ENCODE measurements around the gene DPYD. TPM values are rescaled to one million over a fixed set of nuclear protein-coding genes. Genes with fewer than 3 reads are reported as not detected.

The DPYD gene
- total RNA-seq, 2 experiments from 2014 or later = 34.4 to 35.9 TPM

DNA sequence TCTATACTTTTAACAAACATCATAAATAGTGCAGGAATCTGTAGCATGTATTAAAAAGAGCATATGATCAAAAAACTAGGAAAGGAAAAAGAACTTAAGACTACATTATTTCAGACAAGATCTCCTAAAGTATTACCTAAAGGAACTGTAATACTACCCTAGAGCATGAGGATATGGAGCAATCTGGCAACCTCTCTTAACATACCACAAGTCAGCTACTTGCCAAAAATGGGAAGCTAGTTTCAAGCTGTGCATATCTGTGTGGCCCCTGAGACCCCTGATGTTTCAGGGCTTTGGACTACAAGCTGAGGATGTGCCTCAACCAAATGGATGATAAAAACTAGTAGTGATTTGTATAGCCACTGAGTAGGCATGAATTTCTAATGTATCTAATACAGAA is 673.6 kb downstream of the DPYD start:
- peaks cover 12% of the 10 kb centered on the region for H3K36me3 Mint-ChIP-seq (ENCODE audit: low read depth)
- CTCF ChIA-PET = no interaction called here
- no peaks in the 10 kb centered on the region for H3K36me3 ChIP-seq (ENCODE audit: insufficient read depth, low read length)
- no peak for DNase-seq
- H3K27me3 ChIP-seq (ENCODE audit: control insufficient read depth in 1 of 2, insufficient read depth in 2 of 2, low read length in 2 of 2) = no peaks in the 10 kb centered on the region
- no peak overlapping the region for H3K27ac ChIP-seq (ENCODE audit: low read depth in 1 of 2, low read length in 2 of 2)
- intact Hi-C loops (cut with DNase I, micrococcal nuclease) = no loop called here
- H3K27ac Mint-ChIP-seq = no peak overlapping the region
- TF ChIP-seq, protein P1, sequence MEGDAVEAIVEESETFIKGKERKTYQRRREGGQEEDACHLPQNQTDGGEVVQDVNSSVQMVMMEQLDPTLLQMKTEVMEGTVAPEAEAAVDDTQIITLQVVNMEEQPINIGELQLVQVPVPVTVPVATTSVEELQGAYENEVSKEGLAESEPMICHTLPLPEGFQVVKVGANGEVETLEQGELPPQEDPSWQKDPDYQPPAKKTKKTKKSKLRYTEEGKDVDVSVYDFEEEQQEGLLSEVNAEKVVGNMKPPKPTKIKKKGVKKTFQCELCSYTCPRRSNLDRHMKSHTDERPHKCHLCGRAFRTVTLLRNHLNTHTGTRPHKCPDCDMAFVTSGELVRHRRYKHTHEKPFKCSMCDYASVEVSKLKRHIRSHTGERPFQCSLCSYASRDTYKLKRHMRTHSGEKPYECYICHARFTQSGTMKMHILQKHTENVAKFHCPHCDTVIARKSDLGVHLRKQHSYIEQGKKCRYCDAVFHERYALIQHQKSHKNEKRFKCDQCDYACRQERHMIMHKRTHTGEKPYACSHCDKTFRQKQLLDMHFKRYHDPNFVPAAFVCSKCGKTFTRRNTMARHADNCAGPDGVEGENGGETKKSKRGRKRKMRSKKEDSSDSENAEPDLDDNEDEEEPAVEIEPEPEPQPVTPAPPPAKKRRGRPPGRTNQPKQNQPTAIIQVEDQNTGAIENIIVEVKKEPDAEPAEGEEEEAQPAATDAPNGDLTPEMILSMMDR (IDR thresholded peaks at IDR 0.05) = no peak
- POLR2A ChIA-PET = no interaction called here
- H3K27me3 Mint-ChIP-seq = no peaks in the 10 kb centered on the region
- ATAC-seq (ENCODE audit: poor library complexity) = no peak
- H3K9me3 Mint-ChIP-seq = no peaks in the 10 kb centered on the region
- no peak overlapping the region for H3K4me3 ChIP-seq (ENCODE audit: low read length)
- H3K4me1 ChIP-seq (ENCODE audit: insufficient read depth, low read length) = no peaks in the 10 kb centered on the region
- H3K4me3 Mint-ChIP-seq = no peak overlapping the region
- H3K9me3 ChIP-seq (ENCODE audit: control insufficient read depth in 1 of 2, insufficient read depth in 1 of 2, low read length in 2 of 2) = peaks cover 0 to 4% of the 10 kb centered on the region in 2 experiments
- H3K4me1 Mint-ChIP-seq (ENCODE audit: low read depth) = no peaks in the 10 kb centered on the region

- Histone ChIP-seq H3K27me3 (ENCODE audit: control insufficient read depth in 1 of 2, insufficient read depth in 2 of 2, low read length in 2 of 2) (no peaks in the 10 kb centered on the region), H3K4me1 (ENCODE audit: insufficient read depth, low read length) (no peaks in the 10 kb centered on the region), H3K9me3 (ENCODE audit: control insufficient read depth in 1 of 2, insufficient read depth in 1 of 2, low read length in 2 of 2) (peaks cover 0 to 4% of the 10 kb centered on the region in 2 experiments), H3K36me3 (ENCODE audit: insufficient read depth, low read length) (no peaks in the 10 kb centered on the region), H3K27ac (ENCODE audit: low read depth in 1 of 2, low read length in 2 of 2) (no peak overlapping the region), H3K4me3 (ENCODE audit: low read length) (no peak overlapping the region)
- ATAC-seq (ENCODE audit: poor library complexity) (no peak), DNase-seq (no peak)
- Mint-ChIP-seq H3K27ac (no peak overlapping the region), H3K27me3 (no peaks in the 10 kb centered on the region), H3K4me3 (no peak overlapping the region), H3K36me3 (ENCODE audit: low read depth) (peaks cover 9% of the 10 kb centered on the region), H3K9me3 (no peaks in the 10 kb centered on the region), H3K4me1 (ENCODE audit: low read depth) (no peaks in the 10 kb centered on the region)
- ChIA-PET CTCF (no interaction called here), POLR2A (no interaction called here)
- intact Hi-C loops (cut with DNase I, micrococcal nuclease) = no loop called here
- TF ChIP-seq, protein P1 (IDR thresholded peaks at IDR 0.05) = no peak
Measured at GRCh38 chr1:97245682-97246081, 675.2 kb downstream of the DPYD start.

GRCh38 chr1:97245026-97245425 is 675.8 kb downstream of the DPYD start:
- Histone ChIP-seq H3K4me1 (ENCODE audit: insufficient read depth, low read length) (no peaks in the 10 kb centered on the region), H3K9me3 (ENCODE audit: control insufficient read depth in 1 of 2, insufficient read depth in 1 of 2, low read length in 2 of 2) (peaks cover 0 to 4% of the 10 kb centered on the region in 2 experiments), H3K27ac (ENCODE audit: low read depth in 1 of 2, low read length in 2 of 2) (no peak overlapping the region), H3K36me3 (ENCODE audit: insufficient read depth, low read length) (no peaks in the 10 kb centered on the region), H3K4me3 (ENCODE audit: low read length) (no peak overlapping the region), H3K27me3 (ENCODE audit: control insufficient read depth in 1 of 2, insufficient read depth in 2 of 2, low read length in 2 of 2) (no peaks in the 10 kb centered on the region)
- peaks cover 9% of the 10 kb centered on the region for H3K36me3 Mint-ChIP-seq (ENCODE audit: low read depth)
- no peak overlapping the region for H3K27ac Mint-ChIP-seq
- H3K4me1 Mint-ChIP-seq (ENCODE audit: low read depth) = no peaks in the 10 kb centered on the region
- TF ChIP-seq, protein P1 (IDR thresholded peaks at IDR 0.05) = no peak
- intact Hi-C loops (cut with DNase I, micrococcal nuclease) = no loop called here
- ATAC-seq (ENCODE audit: poor library complexity) = no peak
- H3K27me3 Mint-ChIP-seq = no peaks in the 10 kb centered on the region
- CTCF ChIA-PET = no interaction called here
- H3K9me3 Mint-ChIP-seq = no peaks in the 10 kb centered on the region
- no peak for DNase-seq
- POLR2A ChIA-PET = no interaction called here
- H3K4me3 Mint-ChIP-seq = no peak overlapping the region

All from CD4-positive, alpha-beta T cell (primary cell).